B cell (primary cell): ENCODE data around the gene FLNB. TPM values are rescaled to one million over a fixed set of nuclear protein-coding genes. Genes with fewer than 3 reads are reported as not detected.
A peak's percentile ranks its signal among the peaks of the same experiment; 100 is the strongest.

Source experiments
- ATAC-seq: fragments of 200-7000 bp; cut with Tn5 transposase; one replicate; pipeline ENCODE4 v1.10.0; 2021; ENCODE audit warnings: low read depth, mild to moderate bottlenecking, moderate number of reproducible peaks, moderate library complexity
- CTCF ChIA-PET: fragments of 350-600 bp; sonication (Branson Sonifier 250); formaldehyde crosslinking; loops from one replicate; lab custom pipeline; 2021; ENCODE audit warnings: antibody characterized with exemption, inconsistent platforms; lab: Charles Lee
- POLR2A ChIA-PET: fragments of 350-600 bp; sonication (Branson Sonifier 250); formaldehyde crosslinking; loops from one replicate; lab custom pipeline; 2021; ENCODE audit warnings: antibody characterized with exemption; lab: Charles Lee
- DNase-seq: peaks from one replicate; pipeline ENCODE4 v3.0.0; 2013
- H2AFZ ChIP-seq: 2 replicates; pipeline ENCODE4 v1.6.1; 2012; ENCODE audit warnings: mild to moderate bottlenecking, low read depth, low read length; ENCODE audit not compliant: insufficient read depth, poor library complexity, severe bottlenecking
- H3K27ac ChIP-seq, 2 donors: 1 replicate in 1 of 2; 2 replicates in 1 of 2; pipeline ENCODE4 v1.5.1; 2012 to 2013; ENCODE audit warnings: low read length in 2 of 2, mild to moderate bottlenecking in 2 of 2, moderate library complexity in 1 of 2
- H3K27me3 ChIP-seq, 4 experiments: fragments of 200-600 bp in 1 of 4; sonication (generic) in 1 of 4; replicated peaks in 1 of 4; 1 replicate in 2 of 4; 2 replicates in 2 of 4; pipeline versions ENCODE4 v1.6.1 to v1.7.0; 2013 to 2016; ENCODE audit warnings: low read length in 3 of 4, mild to moderate bottlenecking in 2 of 4, mixed read lengths in 1 of 4, moderate library complexity in 1 of 4; ENCODE audit not compliant: insufficient read depth in 4 of 4, control insufficient read depth in 3 of 4; ENCODE audit errors: control extremely low read depth in 1 of 4
- H3K36me3 ChIP-seq, 2 experiments: replicated peaks in 1 of 2; 1 replicate in 1 of 2; 2 replicates in 1 of 2; pipeline versions ENCODE4 v1.6.1 to v1.7.1; 2013; ENCODE audit warnings: low read length in 1 of 2; ENCODE audit not compliant: insufficient read depth in 2 of 2, control insufficient read depth in 1 of 2; ENCODE audit errors: control extremely low read depth in 1 of 2, extremely low read depth in 1 of 2
- H3K4me1 ChIP-seq, 2 donors: fragments of 200-600 bp in 1 of 2; sonication (generic) in 1 of 2; 1 replicate in 1 of 2; 2 replicates in 1 of 2; pipeline versions ENCODE4 v1.5.1 to v1.6.1; 2013 to 2017; ENCODE audit warnings: low read length in 2 of 2; ENCODE audit not compliant: control insufficient read depth in 2 of 2, insufficient read depth in 2 of 2
- H3K4me2 ChIP-seq: replicated peaks from 2 replicates; pipeline ENCODE3; 2012; ENCODE audit warnings: mild to moderate bottlenecking, low read depth, low read length; ENCODE audit not compliant: poor library complexity, severe bottlenecking
- H3K4me3 ChIP-seq, 5 experiments: fragments of 200-600 bp in 1 of 5; sonication (generic) in 1 of 5; 1 replicate in 3 of 5; 2 replicates in 2 of 5; pipeline versions ENCODE4 v1.5.1 to v1.7.0; 2011 to 2016; ENCODE audit warnings: low read length in 4 of 5, mild to moderate bottlenecking in 4 of 5, low read depth in 2 of 5, control low read depth in 1 of 5, moderate library complexity in 1 of 5; ENCODE audit not compliant: insufficient read depth in 1 of 5; ENCODE audit errors: control extremely low read depth in 1 of 5, extremely low read depth in 1 of 5
- H3K79me2 ChIP-seq: fragments of 200-600 bp; sonication (generic); one replicate; pipeline ENCODE4 v1.6.0; 2016; ENCODE audit warnings: low read length; ENCODE audit not compliant: control insufficient read depth, insufficient read depth
- H3K9ac ChIP-seq: fragments of 200-600 bp; sonication (generic); 2 replicates; pipeline ENCODE4 v1.6.1; 2017; ENCODE audit warnings: mild to moderate bottlenecking, low read length, moderate library complexity
- H3K9me3 ChIP-seq, 3 donors: one replicate each; pipeline versions ENCODE4 v1.6.1 to v1.7.1; 2013; ENCODE audit warnings: low read length in 2 of 3; ENCODE audit not compliant: control insufficient read depth in 2 of 3, insufficient read depth in 1 of 3; ENCODE audit errors: control extremely low read depth in 1 of 3
- H4K20me1 ChIP-seq: 2 replicates; pipeline ENCODE4 v1.6.0; 2012; ENCODE audit warnings: mild to moderate bottlenecking, low read length; ENCODE audit not compliant: insufficient read depth, control insufficient read depth, poor library complexity, severe bottlenecking
- H3K27ac Mint-ChIP-seq: one replicate; pipeline ENCODE4 v1.8.0; 2021; ENCODE audit warnings: mixed read lengths
- H3K27me3 Mint-ChIP-seq: one replicate; pipeline ENCODE4 v1.8.0; 2021; ENCODE audit warnings: mixed read lengths
- H3K4me1 Mint-ChIP-seq: one replicate; pipeline ENCODE4 v1.8.0; 2021; ENCODE audit warnings: mixed read lengths
- H3K4me3 Mint-ChIP-seq: one replicate; pipeline ENCODE4 v1.8.0; 2021; ENCODE audit warnings: mixed read lengths
- H3K9me3 Mint-ChIP-seq: one replicate; pipeline ENCODE4 v1.8.0; 2022; ENCODE audit warnings: mixed read lengths; ENCODE audit not compliant: insufficient read depth
- CTCF ChIP-seq: fragments of 200-600 bp; IDR thresholded peaks from one replicate; pipeline ENCODE4 v1.8.0; 2022; ENCODE audit warnings: antibody characterized with exemption, mild to moderate bottlenecking
- EZH2 ChIP-seq: IDR thresholded peaks from 2 replicates; pipeline ENCODE4 v1.6.1; 2012; ENCODE audit warnings: borderline replicate concordance, low read depth, mild to moderate bottlenecking, moderate library complexity, low read length; ENCODE audit not compliant: insufficient read depth, poor library complexity, severe bottlenecking
- WGBS: methylation state at CpG from one replicate; pipeline ENCODE4 v1.1.5; 2013; ENCODE audit warnings: missing lambda C conversion rate; ENCODE audit not compliant: insufficient coverage; 5-methylcytosine and 5-hydroxymethylcytosine counted together
- intact Hi-C: fragments of 100-400 bp; cut with micrococcal nuclease; formaldehyde crosslinking; loops from one replicate; pipeline ENCODE4 v1.10.0; 2022
- polyA plus RNA-seq: library from polyadenylated mRNA; depleted of rRNA; stranded (reverse); fragments of >200 nt; gene quantifications from 2 replicates; pipeline ENCODE4 v1.2.3, GENCODE V29; 2012
- total RNA-seq, 2 donors: library from RNA; stranded (reverse); fragments of 120-200 nt in 1 of 2; gene quantifications; 1 replicate in 1 of 2; 2 replicates in 1 of 2; pipeline versions ENCODE4 v1.2.3 to v1.2.4, GENCODE V29; 2013 to 2022

FLNB gene
- total and polyA plus RNA-seq, 2 donors (not counting 1 experiment from before 2014, with no cell fraction given) = 25.5 to 28.3 TPM

- Histone ChIP-seq H3K9ac (no peak overlapping the region), H3K4me3 (no peak overlapping the region), H3K79me2 (peaks cover 19% of the 10 kb centered on the region), H3K4me2 (no peak overlapping the region), H3K27ac (no peak overlapping the region), H3K4me1 (peaks cover 19 to 20% of the 10 kb centered on the region in 2 donors), H2AFZ (no peak overlapping the region), H3K36me3 (no peaks in the 10 kb centered on the region), H3K9me3 (no peaks in the 10 kb centered on the region), H3K27me3 (no peaks in the 10 kb centered on the region), H4K20me1 (no peaks in the 10 kb centered on the region)
- ChIA-PET POLR2A (no interaction called here), CTCF (no interaction called here)
- no peak for ATAC-seq
- DNase-seq = no peak
- TF ChIP-seq CTCF (no peak), EZH2 (no peak)
- intact Hi-C loops = no loop called here
- 97% methylated on average over 10 of the region's 14 CpGs for WGBS
- H3K4me3 Mint-ChIP-seq = no peak overlapping the region
- H3K4me1 Mint-ChIP-seq = peaks cover 20% of the 10 kb centered on the region
- no peaks in the 10 kb centered on the region for H3K27me3 Mint-ChIP-seq
- peak overlapping the region; percentile 10 for H3K27ac Mint-ChIP-seq
- H3K9me3 Mint-ChIP-seq = no peaks in the 10 kb centered on the region
Observed at GRCh38 chr3:58072052-58072762, 64.0 kb downstream of the FLNB start.

- TF ChIP-seq CTCF (no peak), EZH2 (no peak)
- Histone ChIP-seq H3K27ac (no peak overlapping the region), H3K9me3 (no peaks in the 10 kb centered on the region), H3K36me3 (no peaks in the 10 kb centered on the region), H3K79me2 (peaks cover 19% of the 10 kb centered on the region), H3K9ac (no peak overlapping the region), H3K4me3 (no peak overlapping the region), H3K4me2 (no peak overlapping the region), H4K20me1 (no peaks in the 10 kb centered on the region), H3K4me1 (peaks cover 19 to 20% of the 10 kb centered on the region in 2 donors), H2AFZ (no peak overlapping the region), H3K27me3 (no peaks in the 10 kb centered on the region)
- DNase-seq = no peak
- ChIA-PET CTCF (no interaction called here), POLR2A (no interaction called here)
- no CpG with 5 or more reads among the region's 3 CpGs for WGBS
- Mint-ChIP-seq H3K4me3 (no peak overlapping the region), H3K27ac (no peak overlapping the region), H3K9me3 (no peaks in the 10 kb centered on the region), H3K4me1 (peaks cover 20% of the 10 kb centered on the region), H3K27me3 (no peaks in the 10 kb centered on the region)
- no peak for ATAC-seq
- intact Hi-C loops = no loop called here
Observed at GRCh38 chr3:58072763-58073130, 64.5 kb downstream of the FLNB start.
